ENCODE results near the gene KCNQ1.

DNA sequence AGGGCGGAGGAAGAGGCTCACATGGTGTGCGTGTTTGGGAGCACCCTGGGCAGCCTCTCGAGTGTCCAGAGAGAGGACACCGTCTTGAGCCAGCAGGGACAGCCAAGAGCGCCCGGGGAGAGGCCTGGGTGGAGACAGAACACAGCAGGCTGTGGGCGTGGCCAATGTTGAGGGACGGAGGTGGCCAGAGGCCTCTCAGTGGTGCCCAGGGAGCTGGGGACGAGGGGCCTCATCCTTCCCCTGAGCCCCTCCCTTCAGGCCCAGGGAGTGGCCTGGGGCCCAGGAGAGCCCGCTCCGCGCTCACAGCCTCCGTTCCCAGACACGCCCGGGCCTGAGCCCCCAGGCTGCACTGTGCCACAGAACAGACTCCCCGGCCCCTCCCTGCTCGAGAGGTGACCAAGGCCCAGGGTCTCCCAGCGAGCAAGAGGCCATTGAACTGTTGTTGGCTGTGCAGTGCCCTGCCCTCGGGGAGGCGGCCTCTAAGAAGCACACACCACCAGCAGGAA, 392.3 kb downstream of the KCNQ1 start:
- no peak for TF ChIP-seq CTCF (IDR thresholded peaks at IDR 0.05)
- TF ChIP-seq EZH2 (IDR thresholded peaks at IDR 0.05; ENCODE audit: borderline replicate concordance, insufficient read depth, low read depth, low read length, poor library complexity, severe bottlenecking): no peak

Measured in B cell (primary cell).